CD4-positive, alpha-beta T cell treated with Interleukin-1 beta for 1 hour (primary cell): ENCODE measurements around the gene CACNA2D4.

Experiments used
- DNase-seq, 2 donors: peaks; one replicate each; pipeline ENCODE4 v3.0.0-alpha.2; 2020 to 2022

Gene CACNA2D4

GRCh38 chr12:1799051-1799881, 119.2 kb downstream of the CACNA2D4 start:
- no peak for DNase-seq

- DNase-seq, result no peak
Observed at GRCh38 chr12:1798641-1799020, 119.8 kb downstream of the CACNA2D4 start.

- no peak for DNase-seq
Observed at GRCh38 chr12:1797991-1798640, 120.3 kb downstream of the CACNA2D4 start.

- peak; percentile 53 to 56 for DNase-seq
Observed at GRCh38 chr12:1797011-1797901, 121.2 kb downstream of the CACNA2D4 start.

GRCh38 chr12:1796515-1797010, 121.9 kb downstream of the CACNA2D4 start:
- DNase-seq, result peak; percentile 27 to 42

- DNase-seq, result peak; percentile 94 to 95
Observed at GRCh38 chr12:1795785-1796514, 122.5 kb downstream of the CACNA2D4 start.

- no peak for DNase-seq
Observed at GRCh38 chr12:1795221-1795784, 123.1 kb downstream of the CACNA2D4 start.

GRCh38 chr12:1794440-1795090, 123.9 kb downstream of the CACNA2D4 start:
- no peak for DNase-seq

GRCh38 chr12:1793426-1794210, 124.8 kb downstream of the CACNA2D4 start:
- DNase-seq, result no peak

- no peak for DNase-seq
Observed at GRCh38 chr12:1792406-1792805, 126.0 kb downstream of the CACNA2D4 start.

- peak; percentile 70 to 76 for DNase-seq
Observed at GRCh38 chr12:1791104-1791841, 127.2 kb downstream of the CACNA2D4 start.

- DNase-seq, result no peak
Observed at GRCh38 chr12:1790444-1790843, 128.0 kb downstream of the CACNA2D4 start.

- no peak for DNase-seq
Observed at GRCh38 chr12:1787714-1788113, 130.7 kb downstream of the CACNA2D4 start.

- DNase-seq, result no peak
Observed at GRCh38 chr12:1782215-1782614, 136.2 kb downstream of the CACNA2D4 start.

GRCh38 chr12:1781772-1782171, 136.7 kb downstream of the CACNA2D4 start:
- no peak for DNase-seq

GRCh38 chr12:1779783-1780182, 138.7 kb downstream of the CACNA2D4 start:
- DNase-seq, result no peak

- no peak for DNase-seq
Observed at GRCh38 chr12:1778911-1779310, 139.5 kb downstream of the CACNA2D4 start.

- no peak for DNase-seq
Observed at GRCh38 chr12:1777798-1778197, 140.7 kb downstream of the CACNA2D4 start.

GRCh38 chr12:1776170-1776921, 142.1 kb downstream of the CACNA2D4 start:
- DNase-seq, result no peak
